SK-N-SH (cell line): Measurements from ENCODE around the gene BCAR3. TPM values are rescaled to one million over a fixed set of nuclear protein-coding genes. Genes with fewer than 3 reads are reported as not detected.

Source experiments
- CTCF ChIA-PET: fragments of 300-600, 350-600 bp; formaldehyde crosslinking; extraction: SDS; loops from one replicate; lab custom pipeline; 2021; lab: Yijun Ruan, JAX
- POLR2A ChIA-PET: fragments of 350-600 bp; sonication (Branson Sonifier 250); formaldehyde crosslinking; extraction: SDS; loops from one replicate; lab custom pipeline; 2020; ENCODE audit warnings: antibody characterized with exemption, inconsistent platforms; lab: Yijun Ruan, JAX
- DNase-seq: peaks from one replicate; pipeline ENCODE4 v3.0.0; 2012
- H2AFZ ChIP-seq: fragments of 200-600 bp; sonication (generic); 2 replicates; pipeline ENCODE4 v1.8.1; 2016; ENCODE audit warnings: antibody characterized with exemption, mild to moderate bottlenecking, low read depth
- H3F3A ChIP-seq: fragments of 200-600 bp; sonication (generic); replicated peaks from 2 replicates; pipeline ENCODE3; 2016; ENCODE audit warnings: antibody characterized with exemption, mild to moderate bottlenecking; ENCODE audit not compliant: insufficient read depth
- H3K27ac ChIP-seq, 2 experiments: fragments of 200-500 bp in 1 of 2; fragments of 200-600 bp in 1 of 2; sonication (Bioruptor generic) in 1 of 2; sonication (generic), shearing (Covaris generic) in 1 of 2; 2 replicates each; pipeline versions ENCODE4 v1.5.1 to v1.6.1; 2014 to 2016; ENCODE audit warnings: low read depth in 2 of 2, inconsistent platforms in 1 of 2, low read length in 1 of 2, mild to moderate bottlenecking in 1 of 2, mixed read lengths in 1 of 2
- H3K27me3 ChIP-seq: fragments of 200-600 bp; sonication (generic), shearing (Covaris generic); 2 replicates; pipeline ENCODE4 v1.6.1; 2016; ENCODE audit warnings: mixed run types; ENCODE audit not compliant: insufficient read depth
- H3K36me3 ChIP-seq, 2 experiments: fragments of 200-500 bp in 1 of 2; fragments of 200-600 bp in 1 of 2; sonication (Bioruptor generic) in 1 of 2; sonication (generic) in 1 of 2; replicated peaks in 1 of 2; 2 replicates each; pipeline versions ENCODE3 to v1.5.1; 2014 to 2016; ENCODE audit warnings: low read length in 1 of 2, mild to moderate bottlenecking in 1 of 2; ENCODE audit not compliant: insufficient read depth in 2 of 2, control insufficient read depth in 1 of 2
- H3K4me1 ChIP-seq, 2 experiments: fragments of 200-500 bp in 1 of 2; fragments of 200-600 bp in 1 of 2; sonication (Bioruptor generic) in 1 of 2; sonication (generic), shearing (Covaris generic) in 1 of 2; 2 replicates each; pipeline versions ENCODE4 v1.5.1 to v1.6.1; 2014 to 2016; ENCODE audit warnings: low read depth in 1 of 2, low read length in 1 of 2, mixed run types in 1 of 2; ENCODE audit not compliant: insufficient read depth in 2 of 2, control insufficient read depth in 1 of 2
- H3K4me2 ChIP-seq: fragments of 200-600 bp; sonication (generic), shearing (Covaris generic); 2 replicates; pipeline ENCODE4 v1.6.1; 2017; ENCODE audit warnings: mixed run types
- H3K4me3 ChIP-seq, 2 experiments: fragments of 200-500 bp in 1 of 2; fragments of 200-600 bp in 1 of 2; sonication (Bioruptor generic) in 1 of 2; sonication (generic), shearing (Covaris generic) in 1 of 2; 2 replicates each; pipeline versions ENCODE4 v1.5.1 to v1.8.1; 2014 to 2016; ENCODE audit warnings: low read depth in 2 of 2, inconsistent platforms in 1 of 2, low read length in 1 of 2, mild to moderate bottlenecking in 1 of 2, mixed read lengths in 1 of 2, moderate library complexity in 1 of 2
- H3K79me2 ChIP-seq: fragments of 200-600 bp; sonication (generic); 2 replicates; pipeline ENCODE4 v1.8.1; 2017; ENCODE audit warnings: mild to moderate bottlenecking; ENCODE audit not compliant: insufficient read depth
- H3K9ac ChIP-seq: fragments of 200-600 bp; sonication (generic); 2 replicates; pipeline ENCODE4 v1.6.1; 2017; ENCODE audit warnings: mixed run types
- H3K9me2 ChIP-seq: fragments of 200-600 bp; sonication (generic); 2 replicates; pipeline ENCODE4 v1.6.1; 2017; ENCODE audit warnings: mixed run types
- H3K9me3 ChIP-seq: fragments of 200-600 bp; sonication (generic); 2 replicates; pipeline ENCODE4 v1.6.1; 2017; ENCODE audit warnings: mixed run types, mild to moderate bottlenecking, moderate library complexity
- H4K20me1 ChIP-seq: fragments of 200-600 bp; sonication (generic); 2 replicates; pipeline ENCODE4 v1.6.1; 2017; ENCODE audit warnings: mild to moderate bottlenecking, mixed run types; ENCODE audit not compliant: insufficient read depth
- ELF1 ChIP-seq: IDR thresholded peaks from 2 replicates; pipeline ENCODE4 v1.4.0; 2012
- EP300 ChIP-seq, 2 experiments: IDR thresholded peaks; 2 replicates each; pipeline versions ENCODE4 v1.4.0 to v1.6.1; 2012; ENCODE audit warnings: borderline replicate concordance in 1 of 2, low read depth in 1 of 2, low read length in 1 of 2
- FOSL2 ChIP-seq: IDR thresholded peaks from 2 replicates; pipeline ENCODE4 v1.4.0; 2012; ENCODE audit warnings: low read depth, mild to moderate bottlenecking, moderate library complexity, borderline replicate concordance
- FOXJ3 ChIP-seq: sonication (generic); formaldehyde crosslinking; IDR thresholded peaks from 2 replicates; pipeline ENCODE4 v1.5.1; 2020; ENCODE audit warnings: mild to moderate bottlenecking, missing genetic modification reagents
- FOXM1 ChIP-seq: IDR thresholded peaks from 2 replicates; pipeline ENCODE4 v1.4.0; 2012; ENCODE audit warnings: low read depth, mild to moderate bottlenecking
- JUND ChIP-seq: IDR thresholded peaks from 2 replicates; pipeline ENCODE4 v1.4.0; 2012
- MEF2A ChIP-seq: IDR thresholded peaks from 2 replicates; pipeline ENCODE4 v1.4.0; 2012; ENCODE audit warnings: low read depth, borderline replicate concordance
- PBX3 ChIP-seq: IDR thresholded peaks from 2 replicates; pipeline ENCODE4; 2012
- POLR2AphosphoS5 ChIP-seq: IDR thresholded peaks from 2 replicates; pipeline ENCODE4 v1.6.1; 2012; ENCODE audit warnings: low read depth, low read length
- RAD21 ChIP-seq: IDR thresholded peaks from 2 replicates; pipeline ENCODE4 v1.6.1; 2012; ENCODE audit warnings: mild to moderate bottlenecking, low read length
- RFX5 ChIP-seq: IDR thresholded peaks from 2 replicates; pipeline ENCODE4 v1.6.1; 2012; ENCODE audit warnings: mild to moderate bottlenecking, improper control_type of control experiment, low read length
- SIN3A ChIP-seq: IDR thresholded peaks from 2 replicates; pipeline ENCODE4 v1.6.1; 2012; ENCODE audit warnings: low read depth, mild to moderate bottlenecking, low read length, moderate library complexity, borderline replicate concordance
- SMC3 ChIP-seq: IDR thresholded peaks from 2 replicates; pipeline ENCODE4 v1.6.1; 2012; ENCODE audit warnings: low read depth, low read length, improper control_type of control experiment
- TEAD4 ChIP-seq: IDR thresholded peaks from 2 replicates; pipeline ENCODE4 v1.4.0; 2012; ENCODE audit warnings: mild to moderate bottlenecking, borderline replicate concordance; ENCODE audit not compliant: insufficient read depth
- USF1 ChIP-seq: IDR thresholded peaks from 2 replicates; pipeline ENCODE4 v1.4.0; 2012; ENCODE audit warnings: low read depth, borderline replicate concordance
- WGBS: methylation state at CpG from one replicate; pipeline ENCODE4 v1.1.6; 2017; ENCODE audit warnings: low lambda C conversion rate; 5-methylcytosine and 5-hydroxymethylcytosine counted together
- polyA plus RNA-seq, 3 experiments: library from polyadenylated mRNA; depleted of rRNA; stranded (reverse); fragments of >200 nt; gene quantifications; 2 replicates each; pipeline ENCODE4 v1.2.3, GENCODE V29; 2012

The BCAR3 gene
- polyA plus RNA-seq, 1 of the 3 experiments (the other 2 are of a cell fraction): 58.4 TPM

- TF ChIP-seq USF1 (no peak), TEAD4 (no peak), POLR2AphosphoS5 (no peak), SIN3A (no peak), EP300 (IDR thresholded peaks at IDR 0.05; ENCODE audit: borderline replicate concordance in 1 of 2, low read depth in 1 of 2, low read length in 1 of 2) (no peak)
Measured at GRCh38 chr1:93605026-93605568, 76.5 kb downstream of the BCAR3 start (continued).

- no peaks in the 10 kb centered on the region for H3K9me3 ChIP-seq
- peaks cover 89% of the 10 kb centered on the region for H4K20me1 ChIP-seq
- TF ChIP-seq PBX3 (no peak), MEF2A (no peak)
- no peak for DNase-seq
- POLR2A ChIA-PET: no interaction called here
- H3K9ac ChIP-seq: no peak overlapping the region
- CTCF ChIA-PET: interaction anchor here (1.0 to 1.5 kb wide), 3 partner anchors 15 to 167 kb away, joined by 3 read pairs; no protein-coding TSS in a partner anchor
- H3K4me3 ChIP-seq: no peak overlapping the region
- no peaks in the 10 kb centered on the region for H3K27me3 ChIP-seq
- H3K36me3 ChIP-seq: peaks cover 0 to 21% of the 10 kb centered on the region in 2 experiments
- H2AFZ ChIP-seq: no peak overlapping the region
- WGBS: 56% methylated on average over 1 of the region's 1 CpG
- H3F3A ChIP-seq: peaks cover 53% of the 10 kb centered on the region
- H3K27ac ChIP-seq: peak overlapping the region; percentile 40 to 98; a peak in 3 of 4 replicates
- H3K79me2 ChIP-seq: peaks cover 98% of the 10 kb centered on the region
- H3K4me2 ChIP-seq: peak overlapping the region; percentile 55; the same call in 1 of the 2 replicates
- no peaks in the 10 kb centered on the region for H3K9me2 ChIP-seq
- H3K4me1 ChIP-seq: peaks cover 44 to 59% of the 10 kb centered on the region in 2 experiments
Measured at GRCh38 chr1:93604411-93604810, 77.2 kb downstream of the BCAR3 start.

- H3F3A ChIP-seq: peaks cover 45% of the 10 kb centered on the region
- no peak overlapping the region for H3K4me2 ChIP-seq
- POLR2A ChIA-PET: no interaction called here
- H3K9ac ChIP-seq: no peak overlapping the region
- H3K9me3 ChIP-seq: no peaks in the 10 kb centered on the region
- peaks cover 98% of the 10 kb centered on the region for H3K79me2 ChIP-seq
- peaks cover 37 to 59% of the 10 kb centered on the region in 2 experiments for H3K4me1 ChIP-seq
- H3K4me3 ChIP-seq: no peak overlapping the region
- peak overlapping the region in 1 of 2 experiments; percentile 98; a peak in 2 of 4 replicates for H3K27ac ChIP-seq
- no peaks in the 10 kb centered on the region for H3K9me2 ChIP-seq
- peaks cover 0 to 21% of the 10 kb centered on the region in 2 experiments for H3K36me3 ChIP-seq
- 77% methylated on average over 4 of the region's 4 CpGs for WGBS
- TF ChIP-seq RAD21: no peak
- TF ChIP-seq FOSL2: no peak
- no peak for TF ChIP-seq FOXM1
- no peak for TF ChIP-seq MEF2A
- no peak for TF ChIP-seq TEAD4
- TF ChIP-seq RFX5: no peak
- TF ChIP-seq FOXJ3 (CRISPR knock-in tag): no peak
- no peak for TF ChIP-seq JUND
- TF ChIP-seq POLR2AphosphoS5: no peak
- no peak for TF ChIP-seq ELF1
- no peak for TF ChIP-seq SMC3
- CTCF ChIA-PET: no interaction called here
- H3K27me3 ChIP-seq: no peaks in the 10 kb centered on the region
- peaks cover 89% of the 10 kb centered on the region for H4K20me1 ChIP-seq
- H2AFZ ChIP-seq: no peak overlapping the region
- DNase-seq: no peak
Measured at GRCh38 chr1:93603601-93604000, 78.0 kb downstream of the BCAR3 start.
